IPS DF 4.7 (cell line): Measurements from ENCODE around the gene USP37.
"Not testable (repeated sequence)": the region's sequence is repeated elsewhere in the genome, so short reads cannot be mapped to it uniquely, and the experiment has no call there.

Experiments
- DNase-seq: peaks from one replicate; pipeline ENCODE4 v3.0.0-alpha.2; 2013; ENCODE audit warnings: low spot score; ENCODE audit errors: extremely low read depth

Gene USP37

DNA sequence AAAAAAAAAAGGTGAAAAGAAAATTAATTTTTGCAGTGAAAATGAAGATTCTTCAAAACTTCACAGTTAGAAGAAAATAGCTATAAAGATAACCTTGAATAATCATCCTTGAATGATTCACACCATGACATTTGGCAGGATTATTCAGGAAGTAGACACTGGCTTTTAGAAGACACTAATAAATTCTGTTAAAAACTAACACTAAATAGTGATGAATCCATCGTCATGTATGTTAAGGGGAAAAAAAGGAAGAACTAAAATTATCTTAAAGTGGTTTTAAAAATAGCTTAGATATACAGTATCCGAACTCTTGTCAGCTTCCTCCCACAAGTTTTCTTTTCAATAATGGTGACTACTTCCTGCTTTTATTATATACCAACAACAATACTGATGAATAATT is 10.2 kb downstream of the USP37 start:
- DNase-seq, result no peak

DNA sequence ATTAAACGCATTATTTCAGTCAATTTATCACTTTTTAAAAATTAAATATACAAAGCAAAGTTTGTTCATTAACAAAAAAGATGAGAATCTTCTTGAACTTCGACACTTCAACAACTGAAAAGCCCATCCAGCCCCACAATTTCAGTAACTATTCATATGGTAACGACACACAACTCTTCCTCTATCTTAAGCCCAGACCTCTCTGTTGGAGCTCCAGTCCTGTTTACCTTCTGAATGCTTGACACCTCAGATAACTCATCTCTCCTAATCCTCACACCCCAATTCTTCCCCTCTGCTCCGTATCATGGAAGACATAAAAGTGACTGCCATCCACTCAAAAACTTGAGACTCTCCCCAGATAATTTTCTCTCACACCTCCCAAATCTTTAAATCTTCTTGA is 12.6 kb downstream of the USP37 start:
- DNase-seq, result no peak

- DNase-seq, result not testable (repeated sequence)
These were observed 13.9 kb downstream of the USP37 start for GRCh38 chr2:218554225-218554624.

DNA sequence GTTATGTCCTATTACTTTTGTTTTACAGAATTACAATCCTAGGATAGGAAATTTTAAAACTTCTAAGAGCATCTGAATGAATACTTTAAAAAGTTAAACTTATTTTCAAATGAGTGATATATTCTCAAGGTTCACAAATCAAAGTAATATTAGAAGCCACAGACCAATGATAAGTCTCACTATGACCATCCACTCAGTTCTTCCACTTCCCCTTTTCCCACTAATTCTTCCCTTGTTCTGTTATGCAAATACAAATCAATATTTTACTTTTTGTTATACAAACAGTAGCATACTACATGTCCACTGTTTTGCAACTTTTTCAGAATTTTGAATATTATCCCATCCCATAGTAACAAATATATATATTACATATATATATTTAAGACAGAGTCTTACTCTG is 20.2 kb downstream of the USP37 start:
- DNase-seq, result no peak

DNA sequence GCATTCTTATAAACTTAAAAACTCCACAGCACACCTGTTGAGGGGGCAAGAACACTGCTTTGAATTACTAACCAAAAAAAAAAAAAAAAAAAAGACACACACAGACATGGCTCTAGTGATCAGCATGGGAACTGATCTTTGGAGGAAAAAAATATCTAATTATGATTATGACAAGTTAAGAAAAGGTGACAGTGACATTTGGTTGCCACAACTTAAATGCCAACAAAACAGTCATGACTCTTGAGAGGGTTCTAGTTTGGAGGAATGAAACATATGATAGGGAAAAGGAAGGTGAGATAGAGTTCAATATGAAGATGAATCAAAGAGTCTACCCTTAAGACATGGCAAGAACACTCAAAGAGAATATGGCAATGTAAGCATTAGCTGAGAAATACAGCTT is 20.6 kb downstream of the USP37 start:
- DNase-seq, result no peak

DNA sequence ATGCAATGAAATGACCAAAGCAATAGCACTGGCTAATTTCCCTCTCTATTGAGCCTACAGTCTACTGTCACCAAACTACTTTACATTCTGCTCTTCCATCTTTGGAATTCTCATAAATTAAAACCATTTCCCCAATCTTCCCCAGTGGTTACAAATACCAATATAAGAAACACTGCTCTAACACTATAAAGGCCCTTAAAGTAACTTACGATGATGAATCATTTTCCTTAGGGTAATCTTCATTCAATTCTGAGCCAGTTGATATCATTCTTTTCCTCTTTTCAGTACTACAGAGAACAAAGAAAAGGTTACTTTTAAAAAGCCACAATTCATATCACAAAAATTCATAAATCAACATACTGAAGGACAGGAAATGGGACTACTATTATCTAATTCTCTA is 22.1 kb downstream of the USP37 start:
- DNase-seq, result no peak

- no peak for DNase-seq
These were observed 28.1 kb downstream of the USP37 start for GRCh38 chr2:218540015-218540414.

DNA sequence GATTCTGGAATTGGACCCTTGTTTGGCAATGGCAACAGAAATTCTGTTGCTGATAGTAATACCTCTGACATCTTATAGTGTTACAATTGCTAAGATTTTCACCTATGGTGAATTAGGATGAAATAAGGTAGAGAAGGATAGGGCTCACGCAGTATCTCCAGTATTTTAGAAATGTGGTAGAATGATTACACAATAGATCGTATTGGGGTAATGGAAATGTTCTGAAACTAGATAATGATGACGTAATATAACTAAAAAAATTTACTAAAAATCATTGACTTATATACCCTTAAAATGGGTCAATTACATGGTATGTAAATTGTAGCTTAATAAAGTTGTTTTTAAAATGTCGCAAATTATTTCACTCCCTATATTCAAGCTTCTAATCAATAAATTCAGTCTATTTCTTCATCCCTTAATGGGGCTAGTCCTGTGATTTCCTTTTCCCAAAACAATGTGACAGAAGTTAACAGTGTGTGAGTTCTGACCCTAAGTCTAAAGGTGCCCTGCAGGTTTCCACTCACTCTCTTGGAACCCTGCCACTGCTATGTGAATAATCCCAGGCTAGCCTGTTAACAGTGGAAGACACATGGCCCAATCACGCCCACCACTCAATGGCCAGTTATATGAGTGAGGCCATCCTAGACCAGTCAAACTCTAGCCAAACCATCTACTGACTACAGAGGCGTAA is 31.2 kb downstream of the USP37 start:
- no peak for DNase-seq

DNA sequence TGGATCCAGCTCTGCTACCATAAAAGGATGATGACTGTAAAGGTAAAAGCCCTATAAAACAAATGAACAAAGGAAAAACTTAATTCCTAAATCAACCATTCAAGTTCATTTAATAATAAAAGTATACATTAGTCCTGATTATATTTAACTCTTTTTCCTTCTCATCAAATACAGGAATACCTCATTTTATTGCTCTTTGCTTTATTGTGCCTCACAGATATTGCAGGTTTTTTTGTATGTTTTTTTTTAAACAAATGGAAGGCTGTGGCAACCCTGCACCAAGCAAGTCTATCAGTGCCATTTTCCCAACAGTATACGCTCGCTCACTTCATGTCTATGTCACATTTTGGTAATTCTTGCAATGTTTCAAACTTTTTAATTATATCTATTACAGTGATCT is 38.2 kb downstream of the USP37 start:
- DNase-seq, result no peak

- DNase-seq, result not testable (repeated sequence)
These were observed 39.7 kb downstream of the USP37 start for GRCh38 chr2:218528409-218528808.

- DNase-seq, result no peak
These were observed 44.5 kb downstream of the USP37 start for GRCh38 chr2:218523651-218524050.

DNA sequence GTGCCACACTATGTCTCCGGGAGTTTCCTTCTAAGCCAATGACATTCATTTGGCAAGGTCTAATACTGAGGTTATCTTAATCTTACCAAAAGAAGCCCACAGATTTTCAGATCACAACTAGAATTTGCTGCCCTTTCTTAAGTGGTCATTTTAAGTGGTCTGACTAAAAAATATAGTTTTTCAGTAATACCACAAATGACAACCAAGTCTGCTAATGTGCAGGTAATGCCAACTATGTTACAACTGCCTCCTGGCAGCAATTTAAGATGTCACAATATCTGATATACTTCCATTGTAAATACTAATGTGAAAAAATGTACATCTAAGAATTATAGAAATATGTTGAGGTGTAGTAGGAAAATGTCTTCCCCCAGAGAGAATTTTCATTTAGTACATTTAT is 49.3 kb downstream of the USP37 start:
- DNase-seq, result no peak

DNA sequence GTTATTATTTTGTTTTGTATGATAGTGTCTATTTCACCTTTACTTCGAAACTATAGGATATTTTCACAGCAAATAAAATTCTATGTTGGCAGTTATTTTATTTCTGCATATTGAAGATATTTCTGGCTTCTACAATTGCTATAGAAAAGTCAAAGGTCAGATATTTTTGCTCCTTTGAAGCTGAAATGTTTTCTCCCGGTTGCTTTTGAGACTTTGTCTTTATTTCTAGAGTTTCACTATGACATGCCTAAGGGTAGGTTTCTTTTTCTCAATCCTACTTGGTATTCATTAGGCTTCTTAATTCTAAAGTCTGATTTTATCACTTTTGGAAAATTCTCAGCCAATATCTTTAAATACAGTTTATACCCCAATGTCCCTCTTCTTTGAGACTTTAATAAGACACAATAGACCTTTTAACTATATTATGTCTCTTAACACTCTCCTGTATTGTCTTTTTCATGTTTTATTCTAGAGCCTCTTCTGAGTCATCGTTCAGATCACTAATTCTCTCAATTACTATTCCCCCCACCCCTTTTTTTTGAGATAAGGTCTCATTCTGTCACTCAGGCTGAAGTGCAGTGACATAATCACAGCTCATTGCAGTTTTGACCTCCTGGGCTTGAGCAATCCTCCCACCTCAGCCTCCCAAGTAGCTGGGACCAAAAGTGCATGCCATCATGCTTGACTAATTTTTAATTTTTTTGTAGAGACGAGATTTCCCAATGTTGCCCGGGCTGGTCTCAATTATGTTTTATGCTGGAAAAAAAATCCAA is 50.5 kb downstream of the USP37 start:
- no peak for DNase-seq

DNA sequence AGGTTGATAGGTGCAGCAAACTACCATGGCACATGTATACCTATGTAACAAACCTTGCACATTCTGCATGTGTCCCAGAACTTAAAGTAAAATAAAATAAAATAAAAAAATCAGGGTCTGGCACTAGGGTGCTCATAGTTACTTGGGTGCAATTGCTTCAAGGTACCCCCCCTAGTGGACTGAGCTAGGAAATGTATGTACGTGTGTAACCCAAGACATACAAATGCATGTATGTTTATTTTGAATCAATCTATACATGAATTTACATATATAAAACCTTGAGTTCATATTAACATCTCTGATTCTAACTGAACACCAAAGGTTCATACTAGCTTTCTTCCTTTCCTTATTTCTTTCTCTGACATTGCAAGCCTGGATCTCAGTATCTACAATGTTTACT is 51.5 kb downstream of the USP37 start:
- DNase-seq, result no peak

DNA sequence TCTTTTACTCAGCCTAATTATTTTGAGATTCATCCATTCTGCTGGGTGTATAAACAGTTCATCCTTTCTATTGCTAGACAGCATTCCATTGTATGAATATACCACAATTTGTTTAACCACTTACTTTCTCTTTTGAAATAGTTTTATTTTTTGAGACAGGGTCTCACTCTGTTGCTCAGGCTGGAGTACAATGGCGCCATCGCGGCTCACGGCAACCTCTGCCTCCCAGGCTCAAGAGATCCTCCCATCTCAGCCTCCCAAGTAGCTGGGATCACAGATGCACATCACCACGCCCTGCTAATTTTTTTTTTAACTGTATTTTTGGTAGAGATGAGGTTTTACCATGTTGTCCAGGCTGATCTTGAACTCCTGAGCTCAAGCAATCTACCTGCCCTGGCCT is 54.5 kb downstream of the USP37 start:
- no peak for DNase-seq

DNA sequence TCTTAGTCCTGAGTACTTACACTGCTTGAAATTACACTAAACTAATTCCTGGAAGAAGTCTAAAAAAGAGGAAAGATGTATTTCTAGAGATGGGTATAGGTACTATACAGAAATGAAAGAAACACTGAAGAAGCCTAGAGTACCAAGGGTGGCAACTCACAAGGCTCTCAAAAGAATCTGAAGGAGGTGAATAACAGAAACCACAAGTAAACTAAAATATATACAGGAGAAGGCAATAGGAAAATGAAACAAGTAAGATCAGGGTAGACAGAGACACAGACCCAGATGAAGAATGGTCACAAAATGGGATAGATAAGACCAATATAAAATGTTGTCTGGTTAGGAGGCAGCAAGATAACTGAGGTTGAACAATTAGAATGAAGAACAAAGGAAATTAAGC is 59.9 kb downstream of the USP37 start:
- no peak for DNase-seq

DNA sequence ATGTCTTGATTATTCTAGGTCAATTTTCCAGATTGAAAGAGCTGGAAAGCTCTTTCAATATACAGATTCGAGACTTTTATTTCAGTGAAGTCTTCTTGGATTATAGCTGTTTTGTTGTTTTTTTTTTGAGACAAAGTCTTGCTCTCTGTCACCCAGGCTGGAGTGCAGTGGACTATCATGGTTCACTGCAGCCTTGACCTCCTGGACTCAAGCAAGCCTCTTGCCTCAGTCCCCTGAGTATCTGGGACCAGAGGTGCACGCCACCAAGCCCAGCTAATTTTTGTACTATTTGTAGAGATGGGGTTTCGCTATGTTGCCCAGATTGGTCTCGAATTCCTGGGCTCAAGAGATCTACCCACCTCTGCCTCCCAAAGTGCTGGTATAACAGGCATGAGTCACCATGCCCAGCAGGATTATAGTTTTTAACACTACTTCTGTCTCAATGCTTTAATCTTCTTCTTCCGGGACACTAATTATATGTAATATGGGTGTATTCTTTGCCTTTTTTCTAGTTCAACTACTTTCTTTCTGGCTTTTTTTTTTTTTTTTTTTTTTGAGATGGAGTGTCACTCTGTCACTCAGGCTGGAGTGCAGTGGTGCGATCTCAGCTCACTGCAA is 62.3 kb downstream of the USP37 start:
- DNase-seq, result no peak

GRCh38 chr2:218501665-218502064 is 66.5 kb downstream of the USP37 start:
- peak; percentile 16 for DNase-seq

GRCh38 chr2:218500501-218501060 is 67.6 kb downstream of the USP37 start:
- DNase-seq, result no peak

DNA sequence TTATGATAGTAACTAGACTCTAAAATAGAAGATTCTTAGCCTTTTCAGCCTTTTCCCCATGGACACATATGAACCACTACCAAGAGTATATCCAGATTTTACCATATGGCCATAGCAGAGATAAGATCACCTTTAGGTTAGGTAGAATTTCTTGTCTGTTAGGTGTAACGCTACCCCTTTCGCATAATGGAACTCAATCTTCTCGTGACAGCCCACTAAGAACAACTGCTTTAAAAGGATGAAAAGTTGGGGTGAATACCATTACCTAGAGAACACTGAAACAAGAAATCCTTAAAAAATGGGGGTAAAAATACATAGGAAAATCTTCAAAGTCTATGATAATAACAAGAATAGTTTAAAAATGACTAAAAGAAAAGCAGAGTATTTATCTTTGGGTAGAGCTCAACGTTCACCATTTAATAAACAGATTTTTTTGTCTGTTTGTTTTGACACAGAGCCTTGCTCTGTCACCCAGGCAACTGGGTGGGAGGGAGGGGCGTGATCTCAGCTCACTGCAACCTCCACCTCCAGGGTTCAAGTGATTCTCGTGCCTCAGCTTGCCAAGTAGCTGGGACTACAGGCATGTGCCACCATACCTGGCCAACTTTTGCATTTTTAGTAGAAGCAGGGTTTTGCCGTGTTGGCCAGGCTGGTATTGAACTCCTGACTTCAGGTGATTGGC is 82.0 kb downstream of the USP37 start:
- no peak for DNase-seq

DNA sequence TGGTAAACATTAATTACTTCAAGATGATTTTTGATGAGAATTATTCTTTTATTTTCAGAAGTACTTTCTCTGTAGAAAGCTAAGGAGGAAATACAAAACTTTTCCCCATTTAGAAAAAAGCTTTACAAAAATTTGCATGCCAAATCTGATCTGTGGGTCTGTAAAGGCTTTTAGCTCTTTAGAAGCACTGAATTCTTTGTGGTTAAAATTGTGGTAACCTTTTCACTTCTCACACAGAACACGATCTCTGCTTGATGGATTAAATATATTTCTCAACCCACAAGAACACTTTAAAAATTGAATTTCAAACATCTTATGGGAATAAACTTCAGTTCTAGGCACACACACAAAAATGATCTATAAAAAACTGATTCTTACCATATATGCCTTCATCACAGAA is 85.5 kb downstream of the USP37 start:
- no peak for DNase-seq

GRCh38 chr2:218479595-218479994 is 88.6 kb downstream of the USP37 start:
- no peak for DNase-seq
